ENCODE data around the gene UBE2I.
"Not testable (repeated sequence)": the region's sequence is repeated elsewhere in the genome, so short reads cannot be mapped to it uniquely, and the experiment has no call there.

Gene UBE2I

GRCh38 chr16:1308977-1309885 lies at the start of gene UBE2I:
Gene UBE2I (plus strand): TSS chr16:1309636. CDS start chr16:1314031, 4,395 bp downstream.
- peak; percentile 100 for DNase-seq (ENCODE audit: low read depth, low spot score)

- DNase-seq (ENCODE audit: low read depth, low spot score), result no peak
These were observed 49.7 kb upstream of the UBE2I start for GRCh38 chr16:1259760-1260068.

- DNase-seq (ENCODE audit: low read depth, low spot score), result no peak
These were observed 49.2 kb upstream of the UBE2I start for GRCh38 chr16:1260101-1260680.

GRCh38 chr16:1261131-1261892 lies 48.1 kb upstream of the UBE2I start:
- DNase-seq (ENCODE audit: low read depth, low spot score), result no peak

GRCh38 chr16:1262210-1262845 lies 47.1 kb upstream of the UBE2I start:
- DNase-seq (ENCODE audit: low read depth, low spot score), result no peak

DNA sequence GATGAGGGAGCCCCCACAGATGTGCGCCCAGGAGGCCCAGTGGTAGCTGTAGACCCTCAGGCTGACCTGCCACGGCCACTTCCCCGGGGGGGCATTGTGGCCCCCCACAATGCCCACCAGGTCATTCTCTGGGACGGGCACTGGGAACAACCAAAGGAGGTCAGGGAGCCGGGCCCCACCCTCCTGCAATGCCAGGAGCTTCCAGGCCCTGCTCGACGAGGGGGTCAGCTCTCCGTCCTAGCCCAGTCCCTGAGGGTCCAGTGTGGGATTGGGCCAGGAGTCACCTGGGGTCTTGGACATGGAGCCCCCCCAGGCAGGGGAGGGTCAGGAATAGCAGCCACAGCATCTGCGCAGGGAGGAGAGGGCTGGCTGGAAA lies 46.6 kb upstream of the UBE2I start:
- DNase-seq (ENCODE audit: low read depth, low spot score), result no peak

DNA sequence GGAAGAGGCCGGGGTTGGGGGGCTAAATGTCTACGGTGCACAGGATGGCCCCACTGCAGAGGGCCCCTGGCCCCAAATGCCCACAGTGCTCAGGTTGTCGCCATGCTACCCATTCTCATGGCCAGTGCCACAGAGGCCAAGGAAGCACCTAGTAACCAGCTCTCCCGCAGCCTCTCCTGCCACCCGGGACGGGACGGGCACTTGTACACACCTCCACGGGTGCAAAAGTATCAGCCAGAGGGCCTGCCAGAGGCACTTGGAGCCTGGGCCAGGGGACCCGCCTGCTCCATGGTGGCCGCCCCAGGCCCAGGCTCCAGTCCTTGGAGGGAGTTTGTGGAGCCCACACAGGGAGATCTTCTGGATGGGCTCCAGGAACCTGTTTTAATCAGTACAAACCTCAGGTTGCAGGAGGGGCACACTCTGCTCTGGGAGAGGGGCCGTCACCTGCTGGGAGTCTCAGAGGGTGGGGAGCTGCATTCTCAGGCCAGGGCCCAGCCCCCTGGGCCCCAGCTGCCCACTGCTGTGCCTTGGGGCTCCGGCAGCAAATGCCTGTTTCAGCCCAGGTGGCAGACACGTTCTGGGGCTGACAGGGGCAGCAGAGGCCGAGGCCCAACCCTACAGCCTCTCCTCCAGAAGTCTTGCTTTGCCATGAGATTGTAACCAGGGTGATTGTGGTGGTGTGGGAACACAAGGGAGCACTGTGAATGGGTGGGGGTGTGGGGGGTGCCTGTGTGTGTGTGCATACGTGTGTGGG lies 45.7 kb upstream of the UBE2I start:
- DNase-seq (ENCODE audit: low read depth, low spot score), result no peak

DNA sequence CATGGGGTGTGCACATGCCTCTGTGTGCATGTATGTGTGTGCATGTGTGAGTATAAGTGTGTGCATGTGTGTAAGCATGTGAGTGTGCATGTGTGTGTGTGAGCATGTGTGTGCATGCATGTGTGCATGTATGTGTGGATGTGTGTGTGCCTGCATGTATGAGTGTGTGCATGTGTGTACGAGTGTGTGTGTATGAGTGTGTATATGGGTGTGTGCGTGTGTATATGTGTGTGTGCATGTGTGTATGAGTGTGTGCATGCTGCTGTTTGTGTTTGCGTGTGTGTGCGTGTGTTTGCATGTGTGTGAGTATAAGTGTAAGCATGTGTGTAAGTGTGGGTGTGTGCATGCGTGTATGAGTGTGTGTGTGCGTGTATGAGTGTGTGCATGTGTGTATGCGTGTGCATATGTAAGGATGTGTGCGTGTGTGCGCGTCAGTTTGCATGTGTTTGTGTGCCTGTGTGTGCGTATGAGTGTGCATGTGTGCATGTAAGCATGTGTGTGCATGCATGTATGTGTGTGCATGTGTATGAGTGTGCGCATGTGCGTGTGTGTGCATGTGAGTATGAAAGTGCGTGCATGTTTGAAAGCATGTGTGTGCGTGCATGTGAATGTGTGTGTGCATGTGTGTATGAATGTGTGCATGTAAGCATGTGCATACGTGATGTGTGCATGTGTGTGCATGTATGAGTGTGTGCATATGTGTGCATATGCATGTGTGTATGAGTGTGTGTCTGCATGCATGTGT lies 44.9 kb upstream of the UBE2I start:
- no peak for DNase-seq (ENCODE audit: low read depth, low spot score)

GRCh38 chr16:1265090-1265630 lies 44.3 kb upstream of the UBE2I start:
- no peak for DNase-seq (ENCODE audit: low read depth, low spot score)

DNA sequence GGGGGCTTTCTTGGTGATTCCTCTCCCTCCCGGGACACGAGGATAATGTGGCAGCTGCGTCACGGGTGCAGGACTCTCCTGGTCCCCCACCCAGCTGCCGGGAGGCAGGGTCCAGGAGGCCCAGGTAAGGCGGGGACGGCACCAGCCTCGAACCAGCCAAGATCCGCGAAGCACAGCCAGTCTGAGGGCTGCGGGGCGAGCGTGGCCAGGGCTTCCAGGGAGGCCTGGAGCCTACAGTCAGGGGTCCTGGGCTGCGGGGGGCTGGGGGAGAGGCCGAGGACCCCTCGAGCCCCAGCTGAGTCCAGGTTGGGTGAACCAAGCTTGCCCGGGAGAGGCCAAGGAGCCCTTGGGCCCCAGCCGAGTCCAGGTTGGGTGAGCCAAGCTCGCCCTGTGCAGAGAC lies 43.6 kb upstream of the UBE2I start:
- no peak for DNase-seq (ENCODE audit: low read depth, low spot score)

- DNase-seq (ENCODE audit: low read depth, low spot score), result not testable (repeated sequence)
These were observed 40.0 kb upstream of the UBE2I start for GRCh38 chr16:1269418-1269817.

- DNase-seq (ENCODE audit: low read depth, low spot score), result no peak
These were observed 38.1 kb upstream of the UBE2I start for GRCh38 chr16:1271380-1271723.

DNA sequence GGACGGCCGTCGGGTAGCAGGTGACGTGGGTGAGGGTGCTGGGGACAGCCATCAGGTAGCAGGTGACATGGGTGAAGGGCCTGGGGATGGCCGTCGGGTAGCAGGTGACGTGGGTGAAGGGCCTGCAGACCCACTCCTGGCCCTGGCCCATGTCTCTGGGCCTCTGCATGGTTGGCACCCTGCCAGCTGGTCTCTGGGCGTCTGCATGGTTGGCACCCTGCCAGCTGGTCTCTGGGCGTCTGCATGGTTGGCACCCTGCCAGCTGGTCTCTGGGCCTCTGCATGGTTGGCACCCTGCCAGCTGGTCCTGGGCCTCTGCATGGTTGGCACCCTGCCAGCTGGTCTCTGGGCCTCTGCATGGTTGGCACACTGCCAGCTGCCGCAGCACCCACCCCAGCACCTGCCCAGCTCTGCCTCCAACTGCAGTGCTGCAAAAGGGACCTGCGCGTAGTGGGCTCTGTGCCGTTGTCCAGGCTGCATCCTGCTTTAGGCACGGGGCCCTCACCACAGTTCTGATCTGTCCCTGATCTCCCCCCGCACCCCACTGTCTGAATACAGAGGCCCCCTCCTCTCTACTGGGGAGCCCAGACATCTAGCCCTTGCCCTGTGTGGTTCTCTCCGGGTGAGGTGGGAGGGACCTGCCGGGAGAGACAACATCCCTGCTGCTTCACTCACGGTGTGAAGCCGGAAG lies 37.6 kb upstream of the UBE2I start:
- DNase-seq (ENCODE audit: low read depth, low spot score), result not testable (repeated sequence)

DNA sequence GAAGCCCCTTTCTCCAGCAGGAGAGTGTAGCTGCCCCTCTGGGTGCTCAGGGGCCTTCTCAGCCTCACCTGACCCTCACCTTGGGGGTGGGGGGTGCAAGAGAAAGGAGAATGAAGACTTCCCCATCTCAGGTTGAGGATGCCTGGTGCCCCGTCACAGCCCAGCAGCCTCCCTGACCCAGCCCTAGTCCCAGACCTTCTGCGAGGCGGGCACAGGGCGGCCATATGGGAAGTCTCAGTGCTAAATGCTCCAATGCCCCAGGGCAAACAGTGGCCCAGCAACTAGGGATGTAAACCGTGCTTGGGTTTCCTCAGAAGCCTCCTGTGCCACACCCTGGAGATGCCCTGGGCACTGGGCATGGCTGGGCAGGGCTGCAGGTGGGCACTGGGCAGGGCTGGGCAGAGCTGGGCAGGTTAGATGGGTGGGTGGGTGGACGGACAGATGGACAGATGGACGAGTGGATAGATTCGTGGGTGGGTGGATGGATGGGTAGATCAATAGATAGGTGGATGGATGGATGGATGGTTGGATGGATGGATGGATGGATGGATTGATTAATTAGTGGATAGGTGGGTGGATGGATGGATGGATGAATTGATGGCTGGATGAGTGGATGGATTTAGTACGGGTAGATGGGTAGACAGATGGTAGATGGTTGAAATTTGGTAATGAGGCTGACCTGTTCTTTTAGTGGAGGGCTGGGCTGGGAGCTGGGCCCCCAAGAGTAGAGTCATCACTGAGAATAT lies 36.8 kb upstream of the UBE2I start:
- DNase-seq (ENCODE audit: low read depth, low spot score), result no peak

DNA sequence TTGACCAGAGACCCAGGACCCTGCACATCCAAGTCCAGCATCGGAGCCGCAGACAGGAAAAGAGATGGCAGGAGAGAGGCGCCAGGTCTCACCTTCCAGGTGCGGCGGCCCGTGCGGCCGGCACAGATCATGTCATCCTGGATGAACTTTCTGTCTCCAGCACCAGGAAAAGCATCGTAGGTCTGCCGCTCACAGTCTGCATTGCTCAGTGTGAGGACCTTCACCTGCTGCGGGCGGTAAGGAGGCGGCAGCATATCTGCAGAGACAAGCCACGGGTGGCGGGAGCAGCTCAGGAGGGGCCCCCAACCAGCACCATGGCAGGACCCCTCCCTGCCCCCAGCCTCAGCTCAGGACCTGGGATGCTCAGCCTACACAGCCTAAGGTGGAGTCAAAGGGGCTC lies 35.6 kb upstream of the UBE2I start:
- no peak for DNase-seq (ENCODE audit: low read depth, low spot score)

DNA sequence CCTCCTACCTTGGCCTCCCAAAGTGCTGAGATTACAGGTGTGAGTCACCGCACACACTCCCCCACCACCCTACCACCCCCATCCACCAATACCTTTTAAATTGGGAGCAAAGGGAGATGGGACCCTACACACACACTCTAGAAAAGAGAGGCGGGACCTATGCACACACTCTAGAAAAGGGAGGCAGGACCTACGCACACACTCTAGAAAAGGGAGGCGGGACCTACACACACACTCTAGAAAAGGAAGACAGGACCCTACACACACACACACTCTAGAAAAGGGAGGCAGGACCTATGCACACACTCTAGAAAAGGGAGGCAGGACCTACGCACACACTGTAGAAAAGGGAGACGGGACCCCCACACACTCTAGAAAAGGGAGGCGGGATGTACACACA lies 34.7 kb upstream of the UBE2I start:
- DNase-seq (ENCODE audit: low read depth, low spot score), result no peak

DNA sequence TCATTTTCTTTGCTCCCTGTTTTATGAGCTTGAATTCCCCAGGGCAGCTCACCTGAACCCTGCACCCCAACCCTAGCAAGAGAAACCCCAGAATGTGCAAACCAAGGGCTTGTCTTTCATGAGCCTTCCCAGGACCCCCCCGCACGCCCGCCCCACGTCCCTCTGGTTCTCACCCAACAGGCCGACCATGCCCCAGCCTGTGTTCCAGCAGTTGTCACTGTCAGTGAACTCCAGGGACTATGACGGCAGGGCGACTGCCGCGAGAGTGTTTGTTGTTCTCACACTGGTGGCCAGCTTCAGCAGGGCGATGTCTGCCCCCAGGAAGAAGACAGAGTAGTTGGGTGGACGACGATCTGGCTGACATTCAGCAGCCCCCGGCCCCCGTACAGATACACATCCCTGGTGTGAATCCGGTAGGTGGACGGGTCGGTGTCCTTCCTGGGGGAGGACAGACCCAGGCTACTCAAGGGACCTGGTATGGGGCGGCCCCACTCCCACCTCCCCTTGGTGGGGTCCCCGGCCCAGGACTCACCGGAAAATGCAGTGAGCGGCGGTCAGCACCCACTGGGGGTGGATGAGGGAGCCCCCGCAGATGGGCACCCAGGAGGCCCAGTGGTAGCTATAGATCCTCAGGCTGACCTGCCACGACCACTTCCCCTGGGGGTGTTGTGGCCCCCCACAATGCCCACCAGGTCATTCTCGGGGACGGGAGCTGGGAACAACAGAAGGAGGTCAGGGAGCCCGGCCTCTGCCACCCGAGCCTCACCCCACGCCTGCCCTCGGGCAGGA lies 33.5 kb upstream of the UBE2I start:
- DNase-seq (ENCODE audit: low read depth, low spot score), result no peak

DNA sequence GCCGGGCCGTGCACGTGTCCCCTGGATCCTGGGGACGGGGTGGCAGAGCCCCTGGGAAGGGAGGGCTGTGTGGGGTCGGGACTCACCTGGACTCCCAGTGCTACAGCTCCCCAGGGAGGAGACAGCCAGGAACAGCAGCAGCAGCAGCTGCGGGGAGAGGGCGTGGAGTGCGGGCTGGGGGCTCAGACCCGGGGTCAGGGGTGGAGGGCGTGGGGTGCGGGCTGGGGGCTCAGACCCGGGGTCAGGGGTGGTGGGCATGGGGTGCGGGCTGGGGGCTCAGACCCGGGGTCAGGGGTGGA lies 32.9 kb upstream of the UBE2I start:
- no peak for DNase-seq (ENCODE audit: low read depth, low spot score)

DNA sequence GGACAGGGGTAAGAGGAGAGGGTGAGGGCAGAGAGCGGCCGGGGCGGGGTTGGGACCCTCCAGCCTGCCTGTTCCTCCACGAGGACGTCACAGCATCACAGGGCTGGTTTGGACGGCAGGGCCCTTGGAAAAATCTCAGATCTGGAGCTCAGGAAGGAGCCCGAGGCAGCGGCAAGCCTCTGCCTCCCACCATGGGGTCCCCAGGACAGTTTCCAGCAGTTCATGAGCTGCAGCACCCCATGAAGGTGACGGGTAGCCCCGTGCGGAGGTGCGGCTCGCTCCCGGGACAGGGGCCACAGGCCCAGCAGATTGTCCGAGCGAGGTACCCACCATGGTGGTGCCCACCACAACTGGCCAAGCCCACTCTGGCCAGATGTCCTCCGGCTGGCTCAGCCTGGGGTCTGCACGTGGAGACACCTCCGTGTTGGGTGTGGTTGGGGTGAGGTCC lies 32.3 kb upstream of the UBE2I start:
- no peak for DNase-seq (ENCODE audit: low read depth, low spot score)
